ENCODE data around the gene CERK.

GRCh38 chr22:46654426-46654825 is 83.6 kb downstream of the CERK start:
- TF ChIP-seq TAF1 (IDR thresholded peaks at IDR 0.05; ENCODE audit: borderline replicate concordance, low read depth, low read length) (no peak), POLR2A (IDR thresholded peaks at IDR 0.05; ENCODE audit: low read depth, low read length) (no peak)

All from GM12892 (cell line).